DOHH2 (cell line): ENCODE data around the gene CNR1.
A peak's percentile ranks its signal among the peaks of the same experiment; 100 is the strongest.

Experiments
- H3F3A ChIP-seq: fragments of 200-600 bp; sonication (generic), shearing (Covaris generic); 2 replicates; pipeline ENCODE4 v1.6.0; 2016; ENCODE audit warnings: antibody characterized with exemption, mild to moderate bottlenecking; ENCODE audit not compliant: control insufficient read depth, insufficient read depth
- H3K27ac ChIP-seq: fragments of 200-600 bp; sonication (generic); 2 replicates; pipeline ENCODE4 v1.5.1; 2014; ENCODE audit warnings: low read depth, mild to moderate bottlenecking, low read length, moderate library complexity
- H3K27me3 ChIP-seq: fragments of 200-600 bp; sonication (generic); 2 replicates; pipeline ENCODE4 v1.6.1; 2014; ENCODE audit warnings: mild to moderate bottlenecking, low read length, mixed read lengths; ENCODE audit not compliant: control insufficient read depth
- H3K36me3 ChIP-seq: fragments of 200-600 bp; sonication (generic); 2 replicates; pipeline ENCODE4 v1.6.1; 2014; ENCODE audit warnings: mild to moderate bottlenecking, low read length, moderate library complexity, mixed read lengths; ENCODE audit not compliant: control insufficient read depth
- H3K4me1 ChIP-seq: fragments of 200-600 bp; sonication (generic); 2 replicates; pipeline ENCODE4 v1.6.1; 2014; ENCODE audit warnings: mild to moderate bottlenecking, low read length, mixed read lengths; ENCODE audit not compliant: control insufficient read depth
- H3K4me2 ChIP-seq: fragments of 200-600 bp; sonication (generic); 2 replicates; pipeline ENCODE4 v1.6.0; 2014; ENCODE audit warnings: mild to moderate bottlenecking, low read length, moderate library complexity
- H3K4me3 ChIP-seq: fragments of 200-600 bp; sonication (generic); 2 replicates; pipeline ENCODE4 v1.5.1; 2014; ENCODE audit warnings: mild to moderate bottlenecking, low read length, mixed read lengths
- H3K79me2 ChIP-seq: fragments of 200-600 bp; sonication (generic); 2 replicates; pipeline ENCODE4 v1.6.1; 2014; ENCODE audit warnings: mild to moderate bottlenecking, low read length, mixed read lengths; ENCODE audit not compliant: control insufficient read depth
- H3K9me2 ChIP-seq: fragments of 200-600 bp; sonication (generic); replicated peaks from 2 replicates; pipeline ENCODE4 v1.6.1; 2014; ENCODE audit warnings: mild to moderate bottlenecking, low read length, mixed read lengths; ENCODE audit not compliant: control insufficient read depth
- H3K9me3 ChIP-seq: fragments of 200-600 bp; sonication (generic); 2 replicates; pipeline ENCODE4 v1.6.1; 2014; ENCODE audit warnings: antibody characterized with exemption, low read length, mixed read lengths; ENCODE audit not compliant: control insufficient read depth, insufficient read depth
- H4K20me1 ChIP-seq: fragments of 200-600 bp; sonication (generic); 2 replicates; pipeline ENCODE4 v1.6.0; 2014; ENCODE audit warnings: low read depth, mild to moderate bottlenecking, antibody characterized with exemption, low read length, moderate library complexity; ENCODE audit not compliant: control insufficient read depth, insufficient read depth
- EZH2phosphoT487 ChIP-seq: fragments of 200-600 bp; sonication (generic); IDR thresholded peaks from 2 replicates; pipeline ENCODE4 v1.6.1; 2017; ENCODE audit warnings: borderline replicate concordance, mild to moderate bottlenecking, antibody characterized with exemption, low read length, moderate library complexity, mixed read lengths
- TF ChIP-seq, protein P1 (sequence below): fragments of 200-600 bp; sonication (generic); IDR thresholded peaks from one replicate; pipeline ENCODE4 v1.5.1; 2014; ENCODE audit warnings: antibody characterized with exemption, mild to moderate bottlenecking, low read depth, low read length; ENCODE audit not compliant: poor library complexity, severe bottlenecking

Gene CNR1

DNA sequence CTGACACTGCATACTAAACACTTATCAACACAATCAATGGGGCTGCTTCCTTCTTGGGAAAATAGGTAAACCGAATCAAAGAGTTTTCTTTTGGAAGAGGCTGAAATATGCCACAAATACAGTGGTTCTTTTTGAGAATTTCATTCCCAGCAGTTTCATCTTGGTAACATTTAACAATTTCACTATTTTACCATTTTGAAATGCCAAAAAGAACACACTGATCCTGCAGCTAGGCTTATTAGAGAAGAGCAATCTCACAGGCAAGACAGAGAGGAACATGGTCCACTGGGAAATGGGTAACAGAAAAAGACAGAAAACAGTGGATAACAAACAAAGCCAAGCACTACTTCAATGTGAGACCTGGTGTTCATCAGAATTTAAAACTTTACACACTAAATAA, 2.5 kb downstream of the CNR1 start:
- H3K4me2 ChIP-seq, result peak overlapping the region; percentile 96
- H3K4me3 ChIP-seq, result peak overlapping the region; percentile 80
- no peaks in the 10 kb centered on the region for H3K9me2 ChIP-seq
- H3K27ac ChIP-seq, result peak overlapping the region; percentile 79
- peaks cover 18% of the 10 kb centered on the region for H3F3A ChIP-seq
- H3K9me3 ChIP-seq, result no peaks in the 10 kb centered on the region
- 0 out of 2 replicates have a peak, but pooled peaks cover 7% of the 10 kb centered on the region for H4K20me1 ChIP-seq
- no peaks in the 10 kb centered on the region for H3K27me3 ChIP-seq
- peaks cover 80% of the 10 kb centered on the region for H3K36me3 ChIP-seq
- H3K4me1 ChIP-seq, result peaks cover 58% of the 10 kb centered on the region
- H3K79me2 ChIP-seq, result peaks cover 98% of the 10 kb centered on the region
- TF ChIP-seq, protein P1, sequence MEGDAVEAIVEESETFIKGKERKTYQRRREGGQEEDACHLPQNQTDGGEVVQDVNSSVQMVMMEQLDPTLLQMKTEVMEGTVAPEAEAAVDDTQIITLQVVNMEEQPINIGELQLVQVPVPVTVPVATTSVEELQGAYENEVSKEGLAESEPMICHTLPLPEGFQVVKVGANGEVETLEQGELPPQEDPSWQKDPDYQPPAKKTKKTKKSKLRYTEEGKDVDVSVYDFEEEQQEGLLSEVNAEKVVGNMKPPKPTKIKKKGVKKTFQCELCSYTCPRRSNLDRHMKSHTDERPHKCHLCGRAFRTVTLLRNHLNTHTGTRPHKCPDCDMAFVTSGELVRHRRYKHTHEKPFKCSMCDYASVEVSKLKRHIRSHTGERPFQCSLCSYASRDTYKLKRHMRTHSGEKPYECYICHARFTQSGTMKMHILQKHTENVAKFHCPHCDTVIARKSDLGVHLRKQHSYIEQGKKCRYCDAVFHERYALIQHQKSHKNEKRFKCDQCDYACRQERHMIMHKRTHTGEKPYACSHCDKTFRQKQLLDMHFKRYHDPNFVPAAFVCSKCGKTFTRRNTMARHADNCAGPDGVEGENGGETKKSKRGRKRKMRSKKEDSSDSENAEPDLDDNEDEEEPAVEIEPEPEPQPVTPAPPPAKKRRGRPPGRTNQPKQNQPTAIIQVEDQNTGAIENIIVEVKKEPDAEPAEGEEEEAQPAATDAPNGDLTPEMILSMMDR, result no peak
- no peak for TF ChIP-seq EZH2phosphoT487

DNA sequence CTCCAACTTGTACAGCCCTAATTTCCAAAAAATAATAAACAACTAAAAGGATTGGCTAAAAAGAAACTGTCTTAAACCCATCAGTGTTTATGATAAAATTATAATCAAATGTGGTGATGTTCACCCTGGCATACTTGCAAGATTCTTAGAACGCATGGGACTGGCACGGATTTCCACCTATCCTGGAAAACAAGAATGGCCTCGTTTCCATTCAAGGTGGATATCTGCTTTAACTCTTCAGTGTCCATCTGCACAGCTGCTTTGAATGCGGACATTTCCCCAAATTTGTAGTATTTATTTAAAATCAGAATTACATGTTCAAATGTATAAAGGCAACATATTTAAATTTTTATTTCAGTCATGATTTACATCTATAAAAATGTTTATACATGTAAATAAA, 4.2 kb downstream of the CNR1 start:
- H3K4me2 ChIP-seq, result peak overlapping the region; percentile 96
- peaks cover 61% of the 10 kb centered on the region for H3K4me1 ChIP-seq
- no peak for TF ChIP-seq EZH2phosphoT487
- TF ChIP-seq, protein P1, result no peak
- H3K27ac ChIP-seq, result peak overlapping the region; percentile 79
- H3K27me3 ChIP-seq, result no peaks in the 10 kb centered on the region
- H3K36me3 ChIP-seq, result peaks cover 93% of the 10 kb centered on the region
- peaks cover 98% of the 10 kb centered on the region for H3K79me2 ChIP-seq
- H3K9me2 ChIP-seq, result no peaks in the 10 kb centered on the region
- peak overlapping the region; percentile 80 for H3K4me3 ChIP-seq
- H3F3A ChIP-seq, result peaks cover 24% of the 10 kb centered on the region
- H4K20me1 ChIP-seq, result 0 out of 2 replicates have a peak, but pooled peaks cover 7% of the 10 kb centered on the region
- no peaks in the 10 kb centered on the region for H3K9me3 ChIP-seq

- no peaks in the 10 kb centered on the region for H3K27me3 ChIP-seq
- peaks cover 79% of the 10 kb centered on the region for H3K36me3 ChIP-seq
- H3F3A ChIP-seq, result peaks cover 24% of the 10 kb centered on the region
- peaks cover 8% of the 10 kb centered on the region; the same call in 1 of the 2 replicates for H4K20me1 ChIP-seq
- no peaks in the 10 kb centered on the region for H3K9me3 ChIP-seq
- no peak overlapping the region for H3K27ac ChIP-seq
- peaks cover 98% of the 10 kb centered on the region for H3K79me2 ChIP-seq
- 0 out of 2 replicates have a peak overlapping the region, but pooled peaks have one; percentile 5 for H3K4me2 ChIP-seq
- no peak for TF ChIP-seq EZH2phosphoT487
- TF ChIP-seq, protein P1, result peak; percentile 31
- H3K4me3 ChIP-seq, result no peak overlapping the region
- H3K4me1 ChIP-seq, result peaks cover 88% of the 10 kb centered on the region
- H3K9me2 ChIP-seq, result no peaks in the 10 kb centered on the region
Measured at GRCh38 chr6:88157106-88157505, 9.0 kb downstream of the CNR1 start.
